Mucosa of rectum (tissue), 2 donors: ENCODE data around the gene PLXNC1.
A peak's percentile ranks its signal among the peaks of the same experiment; 100 is the strongest.

ENCODE experiments used
- H3K27ac ChIP-seq, 2 donors: one replicate each; pipeline ENCODE4 v1.7.0; 2013; ENCODE audit warnings: inconsistent platforms in 2 of 2, low read depth in 2 of 2, low read length in 2 of 2
- H3K27me3 ChIP-seq, 2 donors: one replicate each; pipeline ENCODE4 v1.7.0; 2013; ENCODE audit warnings: low read length in 2 of 2; ENCODE audit not compliant: control insufficient read depth in 2 of 2, insufficient read depth in 2 of 2
- H3K36me3 ChIP-seq, 2 donors: one replicate each; pipeline ENCODE4 v1.7.0; 2013; ENCODE audit warnings: low read length in 2 of 2; ENCODE audit not compliant: control insufficient read depth in 2 of 2, insufficient read depth in 2 of 2
- H3K4me1 ChIP-seq, 2 donors: one replicate each; pipeline ENCODE4 v1.7.0; 2013; ENCODE audit warnings: low read length in 2 of 2, mild to moderate bottlenecking in 1 of 2; ENCODE audit not compliant: control insufficient read depth in 2 of 2, insufficient read depth in 2 of 2
- H3K4me3 ChIP-seq, 2 donors: one replicate each; pipeline ENCODE4 v1.7.0; 2013; ENCODE audit warnings: low read length in 2 of 2
- H3K9ac ChIP-seq, 2 donors: one replicate each; pipeline ENCODE4 v1.7.0; 2013; ENCODE audit warnings: low read length in 2 of 2, low read depth in 1 of 2, mild to moderate bottlenecking in 1 of 2
- H3K9me3 ChIP-seq, 2 donors: one replicate each; pipeline ENCODE4 v1.7.0; 2013; ENCODE audit warnings: low read length in 2 of 2; ENCODE audit not compliant: control insufficient read depth in 2 of 2
- donor health status: healthy.
- donor health status: Normal muscosa, but diverticular disease.

PLXNC1 gene

DNA sequence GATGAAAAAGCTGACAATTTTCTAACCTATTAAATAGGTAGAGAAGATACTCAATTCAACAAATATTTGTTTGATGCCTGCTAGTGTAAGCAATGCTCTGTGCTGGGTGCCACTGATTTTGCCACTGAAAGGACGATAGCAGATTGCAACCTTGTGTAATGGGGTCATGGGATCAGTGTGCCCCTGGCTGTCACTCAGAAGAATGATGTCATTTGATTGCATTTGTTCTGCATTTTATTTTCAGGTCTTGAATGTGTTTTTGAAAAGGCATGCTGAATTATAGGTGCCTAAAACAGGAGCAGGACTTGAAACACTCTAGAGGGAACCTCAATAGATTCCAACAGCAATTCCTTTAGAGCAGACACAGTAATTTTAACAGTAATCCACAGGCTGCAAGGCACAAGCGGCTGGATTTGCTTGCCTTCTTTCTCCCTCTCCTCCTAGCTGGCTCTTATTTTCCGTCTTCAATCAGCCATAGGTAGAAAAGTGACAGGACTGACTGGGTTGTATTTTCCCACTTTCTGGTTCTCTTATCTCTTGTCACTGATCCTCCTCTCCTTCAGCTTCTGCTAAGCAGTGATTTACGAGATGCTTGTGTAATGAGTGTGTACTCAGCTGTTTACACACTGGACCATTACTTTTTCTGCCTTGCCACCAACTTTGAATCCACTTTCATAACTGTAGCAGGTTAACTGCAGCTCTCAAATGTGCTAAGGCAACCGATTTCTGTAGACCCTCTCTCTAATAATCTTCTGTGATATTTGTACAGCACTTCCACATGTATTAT lies 4.1 kb downstream of the PLXNC1 start:
- Histone ChIP-seq H3K9me3 (no peaks in the 10 kb centered on the region), H3K4me3 (peak overlapping the region in 1 of 2 donors; percentile 1), H3K27me3 (peaks cover 0 to 4% of the 10 kb centered on the region in 2 donors), H3K4me1 (peaks cover 19 to 25% of the 10 kb centered on the region in 2 donors), H3K27ac (no peak overlapping the region), H3K9ac (no peak overlapping the region), H3K36me3 (no peaks in the 10 kb centered on the region)

DNA sequence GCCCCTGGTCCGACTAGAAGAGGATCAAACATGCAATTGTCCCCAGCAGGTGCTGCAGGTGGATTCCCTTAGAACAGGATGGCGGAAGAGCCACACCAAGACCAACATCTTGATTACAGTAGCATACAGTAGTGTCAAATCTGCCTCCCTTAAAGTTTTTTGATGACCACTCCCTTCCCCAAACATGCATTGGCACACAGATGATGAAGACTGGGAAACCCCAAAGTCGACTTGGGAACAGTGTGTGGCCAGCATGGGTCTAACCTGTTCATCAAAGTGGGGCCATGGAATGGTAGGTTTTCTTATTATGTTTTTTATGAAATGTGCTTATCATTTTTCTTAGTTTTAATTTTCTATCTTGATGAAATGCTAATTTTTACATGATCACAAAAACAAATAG lies 8.8 kb downstream of the PLXNC1 start:
- Histone ChIP-seq H3K27ac (peak overlapping the region in 1 of 2 donors; percentile 16), H3K27me3 (no peaks in the 10 kb centered on the region), H3K9me3 (no peaks in the 10 kb centered on the region), H3K4me1 (peaks cover 7 to 9% of the 10 kb centered on the region in 2 donors), H3K9ac (no peak overlapping the region), H3K36me3 (no peaks in the 10 kb centered on the region), H3K4me3 (no peak overlapping the region)

DNA sequence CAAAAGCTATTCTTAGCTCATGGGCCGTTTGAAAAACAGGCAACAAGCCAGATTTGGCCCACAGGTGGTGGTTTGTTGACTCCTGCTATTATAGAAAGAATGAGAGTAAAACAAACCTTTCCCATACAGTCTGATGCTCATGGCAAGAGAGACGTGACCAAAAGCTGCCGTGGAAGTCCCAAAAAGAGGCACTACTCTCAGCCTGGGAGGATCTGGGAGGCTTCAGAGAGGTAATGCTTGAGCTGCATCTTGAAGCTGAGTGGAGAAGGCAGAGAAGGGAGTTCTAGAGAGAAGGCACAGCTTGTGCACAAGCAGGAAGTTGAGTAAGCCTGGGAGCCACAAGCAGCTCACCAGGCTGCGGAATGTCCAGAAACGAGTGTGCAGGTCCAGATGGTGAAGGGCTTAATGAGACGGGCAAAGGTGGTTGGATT lies 9.6 kb downstream of the PLXNC1 start:
- Histone ChIP-seq H3K36me3 (no peaks in the 10 kb centered on the region), H3K9ac (no peak overlapping the region), H3K4me3 (no peak overlapping the region), H3K27ac (peak overlapping the region; percentile 16 to 27), H3K4me1 (peaks cover 0 to 5% of the 10 kb centered on the region in 2 donors), H3K9me3 (no peaks in the 10 kb centered on the region), H3K27me3 (no peaks in the 10 kb centered on the region)

DNA sequence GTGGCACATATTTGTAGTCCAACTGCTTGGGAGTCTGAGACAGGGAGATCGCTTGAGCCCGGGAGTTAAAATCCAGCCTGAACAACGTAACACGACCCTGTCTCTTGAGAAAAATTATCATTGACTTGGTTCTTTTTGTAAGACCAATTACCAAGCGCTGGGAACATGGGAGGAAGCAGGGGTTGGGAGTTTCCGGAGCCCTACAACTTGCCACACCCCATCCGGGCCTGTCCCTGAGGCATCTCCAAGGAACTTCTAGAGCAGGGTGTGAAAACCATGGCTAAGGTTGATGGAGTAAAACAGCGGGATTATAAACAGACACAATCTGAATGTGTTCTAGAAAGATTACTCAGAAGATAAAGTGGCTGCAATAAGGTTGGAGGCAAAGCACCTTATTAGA lies 10.3 kb downstream of the PLXNC1 start:
- Histone ChIP-seq H3K9me3 (no peaks in the 10 kb centered on the region), H3K4me1 (peaks cover 0 to 5% of the 10 kb centered on the region in 2 donors), H3K9ac (no peak overlapping the region), H3K27me3 (no peaks in the 10 kb centered on the region), H3K27ac (no peak overlapping the region), H3K4me3 (no peak overlapping the region), H3K36me3 (no peaks in the 10 kb centered on the region)

DNA sequence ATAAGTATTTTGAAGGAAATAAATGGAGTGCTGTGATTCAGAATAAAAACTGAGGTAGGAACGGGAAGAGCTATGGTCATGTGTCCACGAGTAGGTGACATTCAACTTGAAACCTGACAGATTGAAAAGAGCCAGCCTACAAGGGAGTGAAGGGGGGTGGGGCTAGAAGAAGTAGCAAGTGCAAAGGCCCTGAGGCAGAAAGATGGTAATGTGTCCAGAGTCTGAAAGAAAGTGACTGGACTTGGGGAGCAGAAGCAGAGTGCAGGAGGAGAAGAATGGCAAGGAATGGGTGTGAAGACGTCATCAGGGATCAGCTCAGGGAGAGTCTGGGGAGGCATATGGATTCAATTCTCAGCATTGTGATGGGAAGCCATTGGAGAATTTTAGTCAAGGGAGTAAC lies 13.7 kb downstream of the PLXNC1 start:
- peaks cover 0 to 5% of the 10 kb centered on the region in 2 donors for H3K4me1 ChIP-seq
- H3K9ac ChIP-seq, result no peak overlapping the region
- no peaks in the 10 kb centered on the region for H3K27me3 ChIP-seq
- H3K27ac ChIP-seq, result no peak overlapping the region
- H3K36me3 ChIP-seq, result no peaks in the 10 kb centered on the region
- H3K4me3 ChIP-seq, result no peak overlapping the region
- no peaks in the 10 kb centered on the region for H3K9me3 ChIP-seq

DNA sequence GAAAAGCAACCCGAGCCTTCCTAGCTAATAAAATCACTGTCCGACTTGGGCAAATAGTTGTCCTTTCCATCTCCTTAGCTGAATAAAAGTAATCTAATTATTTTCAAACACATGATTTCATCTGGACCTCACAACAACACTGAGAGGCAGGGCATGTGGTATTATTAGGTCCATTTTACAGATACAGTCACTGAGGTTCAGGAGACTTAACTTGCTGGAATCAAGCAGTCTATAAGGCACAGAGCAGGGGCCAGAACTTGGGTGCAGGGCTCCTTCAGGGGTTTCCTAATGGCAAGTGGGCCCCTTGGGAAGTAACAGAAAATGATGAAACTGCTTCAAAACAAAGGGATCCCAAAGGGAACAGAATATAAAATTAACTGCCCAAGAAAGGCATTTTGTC lies 15.5 kb downstream of the PLXNC1 start:
- Histone ChIP-seq H3K4me3 (no peak overlapping the region), H3K36me3 (no peaks in the 10 kb centered on the region), H3K4me1 (no peaks in the 10 kb centered on the region), H3K27me3 (no peaks in the 10 kb centered on the region), H3K9me3 (no peaks in the 10 kb centered on the region), H3K9ac (no peak overlapping the region), H3K27ac (no peak overlapping the region)

DNA sequence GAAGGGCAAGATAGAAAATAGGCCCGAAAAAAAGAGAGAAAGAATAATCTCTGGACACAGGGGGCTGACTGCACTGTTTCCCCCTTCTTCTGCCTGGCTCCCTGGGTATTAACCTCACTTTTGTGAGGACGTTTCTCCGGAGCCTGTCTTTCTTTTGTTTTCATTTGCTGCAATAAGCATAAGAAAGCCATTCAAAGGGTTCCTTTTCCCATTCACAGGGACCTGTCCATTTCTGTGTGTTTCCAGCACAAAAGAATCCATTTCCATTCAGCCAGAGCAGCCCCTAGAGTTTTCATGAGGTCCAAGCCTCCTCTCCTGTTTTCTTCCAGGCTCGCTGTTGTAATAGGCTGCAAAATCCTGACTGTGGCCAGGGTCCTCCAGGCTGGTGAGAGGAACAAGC lies 16.8 kb downstream of the PLXNC1 start:
- H3K36me3 ChIP-seq, result no peaks in the 10 kb centered on the region
- H3K9ac ChIP-seq, result no peak overlapping the region
- no peaks in the 10 kb centered on the region for H3K4me1 ChIP-seq
- H3K27me3 ChIP-seq, result no peaks in the 10 kb centered on the region
- no peaks in the 10 kb centered on the region for H3K9me3 ChIP-seq
- no peak overlapping the region for H3K27ac ChIP-seq
- H3K4me3 ChIP-seq, result no peak overlapping the region

DNA sequence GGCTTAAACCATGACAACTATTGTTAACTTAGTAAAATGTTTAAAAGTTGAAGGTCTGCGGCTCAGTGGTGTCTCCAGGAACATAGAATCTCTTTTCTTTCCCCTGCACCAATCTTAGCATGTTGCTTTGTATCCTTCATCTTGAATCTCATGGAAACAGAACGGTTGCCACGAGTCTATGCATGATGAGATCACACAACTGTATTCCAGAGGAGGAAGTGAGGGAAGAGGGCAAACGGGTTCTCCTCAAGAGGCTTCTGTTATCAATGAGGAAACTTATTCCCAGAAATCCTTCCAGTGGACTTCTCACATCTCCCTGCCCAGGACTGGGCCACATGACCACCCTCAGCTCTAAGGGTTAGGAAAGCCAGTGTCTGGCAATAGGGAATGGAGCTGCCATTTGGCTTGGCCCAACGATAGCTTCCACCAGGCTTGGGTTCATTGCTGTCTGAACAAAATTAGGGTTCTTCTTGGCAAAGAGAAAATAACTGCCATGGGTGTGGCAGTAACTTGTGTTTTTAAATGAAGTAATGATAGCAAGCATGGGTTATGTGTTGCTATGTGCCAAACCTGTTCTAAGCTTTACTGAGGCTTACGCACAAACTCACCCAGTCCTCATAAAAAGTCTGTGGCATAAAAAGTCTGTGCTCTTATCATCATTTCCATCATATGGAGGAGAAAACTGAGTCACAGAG lies 17.4 kb downstream of the PLXNC1 start:
- H3K27me3 ChIP-seq, result no peaks in the 10 kb centered on the region
- H3K36me3 ChIP-seq, result no peaks in the 10 kb centered on the region
- no peaks in the 10 kb centered on the region for H3K9me3 ChIP-seq
- no peak overlapping the region for H3K9ac ChIP-seq
- no peak overlapping the region for H3K4me3 ChIP-seq
- H3K27ac ChIP-seq, result no peak overlapping the region
- H3K4me1 ChIP-seq, result no peaks in the 10 kb centered on the region

DNA sequence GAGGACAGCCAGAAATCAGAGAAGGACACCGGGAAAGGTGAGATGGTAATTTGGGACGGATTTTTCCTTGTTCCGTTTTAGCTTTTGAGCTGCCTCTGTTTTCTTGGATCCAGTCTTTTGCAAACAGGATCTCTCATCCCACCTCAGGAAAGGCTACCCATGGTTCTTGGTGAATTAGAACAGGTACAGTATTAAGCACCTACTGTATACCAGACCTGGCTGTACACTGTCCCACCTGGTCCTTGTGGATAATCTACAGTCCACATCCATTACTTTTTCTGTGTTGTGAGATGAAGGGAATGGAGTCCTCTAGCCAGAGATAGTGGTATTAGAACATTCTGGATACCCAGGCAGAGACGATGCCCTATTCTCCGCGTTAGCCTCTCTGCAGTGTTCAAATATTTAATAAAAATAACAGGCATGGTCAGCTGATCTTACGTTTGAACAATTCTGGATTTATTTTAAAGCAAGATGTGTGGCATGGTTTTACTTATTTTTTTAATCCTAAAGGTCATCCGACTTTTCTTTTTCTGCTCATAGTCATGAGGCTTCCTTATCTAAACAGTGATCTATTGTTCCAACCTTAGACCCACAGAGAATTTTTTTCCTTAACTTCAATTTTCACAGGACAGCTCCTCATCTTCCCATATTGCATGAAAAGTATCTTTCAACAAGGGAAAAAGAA lies 18.8 kb downstream of the PLXNC1 start:
- Histone ChIP-seq H3K27ac (no peak overlapping the region), H3K27me3 (no peaks in the 10 kb centered on the region), H3K36me3 (no peaks in the 10 kb centered on the region), H3K9ac (no peak overlapping the region), H3K9me3 (no peaks in the 10 kb centered on the region), H3K4me1 (no peaks in the 10 kb centered on the region), H3K4me3 (no peak overlapping the region)

DNA sequence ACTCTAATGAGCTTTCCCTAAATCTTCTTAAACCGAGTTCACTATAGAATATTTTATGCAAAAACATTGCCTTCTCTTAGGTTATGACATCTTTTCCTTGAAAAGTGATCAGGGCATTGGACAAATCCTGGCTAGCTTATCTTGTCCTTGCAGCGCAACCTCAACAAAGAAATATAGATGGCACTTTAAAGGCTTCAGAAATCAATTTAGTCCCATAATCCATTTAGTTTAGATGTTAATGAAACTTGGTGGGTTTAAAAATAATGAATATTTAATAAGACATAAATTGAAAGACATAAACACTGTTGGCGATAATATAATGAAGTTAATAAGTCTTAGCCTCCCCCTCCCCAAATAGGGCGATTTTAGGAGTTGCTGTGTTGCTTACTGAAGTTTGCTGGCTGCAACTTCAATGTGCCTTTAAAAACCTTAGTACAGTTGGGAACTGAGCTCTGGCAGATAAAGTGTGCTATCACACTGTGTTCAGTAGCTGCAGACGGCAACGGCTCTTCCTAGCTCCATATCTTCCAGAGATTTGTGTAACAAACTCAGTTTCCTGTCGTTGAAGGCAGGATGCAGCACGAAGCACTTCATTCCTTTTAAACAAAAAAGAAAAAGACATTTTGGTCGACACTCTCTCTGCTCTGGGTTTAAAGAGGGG lies 19.5 kb downstream of the PLXNC1 start:
- Histone ChIP-seq H3K4me1 (no peaks in the 10 kb centered on the region), H3K9me3 (no peaks in the 10 kb centered on the region), H3K27me3 (no peaks in the 10 kb centered on the region), H3K9ac (no peak overlapping the region), H3K4me3 (no peak overlapping the region), H3K36me3 (no peaks in the 10 kb centered on the region), H3K27ac (no peak overlapping the region)
